WI38 (cell line): ENCODE measurements around the gene TOMM34.

Experiments used
- H3K4me3 ChIP-seq: 2 replicates; pipeline ENCODE4 v1.5.1; 2011; ENCODE audit warnings: low read depth, mild to moderate bottlenecking, control low read depth, low read length
- TF ChIP-seq, protein P1 (sequence below): IDR thresholded peaks from 2 replicates; pipeline ENCODE4 v1.5.1; 2012; ENCODE audit warnings: low read depth, mild to moderate bottlenecking, control low read depth, low read length

Gene TOMM34

DNA sequence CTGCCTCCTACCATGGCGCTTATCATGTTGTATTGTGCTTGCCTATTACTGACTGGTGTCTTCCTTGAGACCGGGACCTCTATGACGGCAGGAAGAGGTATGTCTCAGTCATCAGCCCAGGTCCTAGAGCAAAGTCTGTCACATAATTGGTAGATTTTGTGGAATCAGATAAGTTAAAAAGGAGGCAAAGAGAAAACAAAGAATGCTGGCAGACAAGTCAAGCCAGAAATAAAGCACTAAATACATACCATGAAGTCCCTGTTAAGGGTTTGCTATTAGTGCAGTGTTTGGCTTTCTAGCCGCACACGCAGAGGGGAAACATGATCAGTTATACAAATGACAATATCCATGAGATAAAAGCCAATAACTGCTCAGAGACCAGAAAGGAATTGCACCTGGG is 6.0 kb downstream of the TOMM34 start:
- TF ChIP-seq, protein P1, sequence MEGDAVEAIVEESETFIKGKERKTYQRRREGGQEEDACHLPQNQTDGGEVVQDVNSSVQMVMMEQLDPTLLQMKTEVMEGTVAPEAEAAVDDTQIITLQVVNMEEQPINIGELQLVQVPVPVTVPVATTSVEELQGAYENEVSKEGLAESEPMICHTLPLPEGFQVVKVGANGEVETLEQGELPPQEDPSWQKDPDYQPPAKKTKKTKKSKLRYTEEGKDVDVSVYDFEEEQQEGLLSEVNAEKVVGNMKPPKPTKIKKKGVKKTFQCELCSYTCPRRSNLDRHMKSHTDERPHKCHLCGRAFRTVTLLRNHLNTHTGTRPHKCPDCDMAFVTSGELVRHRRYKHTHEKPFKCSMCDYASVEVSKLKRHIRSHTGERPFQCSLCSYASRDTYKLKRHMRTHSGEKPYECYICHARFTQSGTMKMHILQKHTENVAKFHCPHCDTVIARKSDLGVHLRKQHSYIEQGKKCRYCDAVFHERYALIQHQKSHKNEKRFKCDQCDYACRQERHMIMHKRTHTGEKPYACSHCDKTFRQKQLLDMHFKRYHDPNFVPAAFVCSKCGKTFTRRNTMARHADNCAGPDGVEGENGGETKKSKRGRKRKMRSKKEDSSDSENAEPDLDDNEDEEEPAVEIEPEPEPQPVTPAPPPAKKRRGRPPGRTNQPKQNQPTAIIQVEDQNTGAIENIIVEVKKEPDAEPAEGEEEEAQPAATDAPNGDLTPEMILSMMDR, result no peak

DNA sequence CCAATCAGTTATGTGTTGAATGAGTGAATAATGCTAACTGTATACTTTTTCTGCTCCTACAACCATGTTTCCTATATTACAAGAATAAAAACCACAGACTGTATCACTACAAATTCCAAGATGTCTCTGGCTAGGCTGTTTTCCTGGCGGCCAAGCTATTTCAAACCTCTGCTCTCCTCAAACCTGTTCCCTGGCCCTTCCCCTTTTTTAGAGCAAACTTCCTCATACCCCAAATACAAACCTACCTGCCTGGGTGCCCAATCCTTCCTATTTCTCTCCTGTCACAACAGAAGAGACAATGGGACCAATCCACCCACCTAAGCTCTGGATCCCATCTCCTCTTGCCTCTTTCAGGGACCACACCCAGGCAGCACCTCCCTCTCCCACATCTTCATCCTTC is 7.5 kb downstream of the TOMM34 start:
- TF ChIP-seq, protein P1, result no peak
- H3K4me3 ChIP-seq, result no peak overlapping the region

More for the DNA sequence above, 6.0 kb downstream of the TOMM34 start:
- H3K4me3 ChIP-seq, result no peak overlapping the region

DNA sequence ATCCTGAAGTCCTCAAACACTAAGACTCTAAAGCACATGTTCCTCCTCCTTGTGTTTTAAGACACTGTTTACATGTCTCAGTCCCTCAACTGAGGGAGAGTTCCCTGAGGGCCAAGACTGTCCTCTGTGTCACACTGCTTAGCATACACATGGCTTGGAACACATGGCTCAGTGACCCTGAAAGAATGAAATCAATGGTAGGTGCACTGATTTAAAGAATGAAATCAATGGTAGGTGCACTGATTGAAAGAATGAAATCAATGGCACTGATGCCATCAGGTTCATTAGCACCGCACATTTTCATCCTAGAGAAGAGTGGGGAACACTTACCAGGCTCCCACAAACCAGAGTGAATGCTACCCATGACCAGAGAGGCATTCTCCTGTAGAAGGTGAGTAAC is 9.8 kb downstream of the TOMM34 start:
- no peak overlapping the region for H3K4me3 ChIP-seq
- TF ChIP-seq, protein P1, result no peak

DNA sequence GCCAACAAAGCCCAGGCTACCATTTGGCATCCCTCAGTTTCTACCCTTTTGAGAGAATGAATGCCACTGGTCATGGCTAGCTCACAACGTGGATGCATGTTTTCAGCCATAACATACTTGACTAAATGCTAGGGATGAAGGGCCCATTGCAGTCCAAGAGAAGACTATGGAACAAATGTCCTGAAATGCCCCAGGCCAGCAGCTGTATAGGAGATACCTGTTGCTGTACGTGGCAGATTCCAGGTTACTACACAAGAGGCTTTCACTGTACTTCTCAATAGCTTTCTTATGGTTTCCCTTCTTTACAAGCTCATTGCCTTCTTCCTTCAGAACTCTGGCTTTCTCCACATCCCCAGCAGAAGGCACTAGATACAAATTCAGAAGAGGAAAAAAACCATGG is 11.7 kb downstream of the TOMM34 start:
- TF ChIP-seq, protein P1, result no peak
- no peak overlapping the region for H3K4me3 ChIP-seq

DNA sequence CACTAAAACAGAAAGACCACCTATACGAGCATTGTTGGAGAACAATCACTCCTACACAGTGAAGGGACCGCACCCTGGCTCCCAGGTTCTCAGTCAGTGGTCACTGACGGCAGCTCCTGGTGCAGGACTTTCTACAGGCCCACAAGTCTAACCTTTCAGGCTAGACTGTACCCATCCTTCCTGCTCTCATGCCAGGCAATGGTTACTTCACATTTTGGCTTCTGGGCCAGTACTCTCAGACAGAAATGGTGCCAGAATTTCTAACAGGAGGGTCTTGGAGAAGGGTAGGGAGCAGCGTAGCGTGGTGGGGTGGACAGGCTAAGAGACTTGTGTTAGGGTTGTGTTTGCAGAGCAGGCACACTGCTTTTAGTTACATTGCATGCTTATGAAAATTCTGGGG is 12.1 kb downstream of the TOMM34 start:
- TF ChIP-seq, protein P1, result no peak
- no peak overlapping the region for H3K4me3 ChIP-seq

DNA sequence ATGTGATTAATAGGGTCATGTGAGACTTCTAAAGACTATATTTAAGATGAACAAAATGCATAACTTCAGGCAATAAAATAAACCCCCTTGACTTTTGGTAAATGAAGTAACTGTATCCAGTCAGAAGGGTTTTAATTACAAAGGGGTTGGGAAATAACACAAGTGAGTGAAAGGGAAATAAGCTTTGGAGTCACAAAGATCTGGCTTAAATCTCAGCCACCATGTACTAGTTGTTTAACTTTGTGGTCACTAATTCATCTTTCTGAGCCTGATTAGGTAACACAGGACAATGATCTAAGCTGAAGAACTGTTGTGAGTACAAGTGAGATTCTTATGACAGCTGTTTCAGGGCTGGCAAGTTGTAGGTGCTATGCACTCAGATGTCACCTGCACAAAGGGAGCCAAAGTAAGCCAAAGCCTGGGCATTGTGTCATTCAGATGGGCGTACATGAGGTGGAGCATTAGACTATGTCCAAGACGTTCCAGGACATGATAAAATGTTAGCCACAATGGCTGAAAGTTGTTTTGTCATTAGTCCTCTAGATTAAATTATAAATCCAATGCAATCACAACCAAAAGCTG is 13.8 kb downstream of the TOMM34 start:
- H3K4me3 ChIP-seq, result no peak overlapping the region
- TF ChIP-seq, protein P1, result no peak

DNA sequence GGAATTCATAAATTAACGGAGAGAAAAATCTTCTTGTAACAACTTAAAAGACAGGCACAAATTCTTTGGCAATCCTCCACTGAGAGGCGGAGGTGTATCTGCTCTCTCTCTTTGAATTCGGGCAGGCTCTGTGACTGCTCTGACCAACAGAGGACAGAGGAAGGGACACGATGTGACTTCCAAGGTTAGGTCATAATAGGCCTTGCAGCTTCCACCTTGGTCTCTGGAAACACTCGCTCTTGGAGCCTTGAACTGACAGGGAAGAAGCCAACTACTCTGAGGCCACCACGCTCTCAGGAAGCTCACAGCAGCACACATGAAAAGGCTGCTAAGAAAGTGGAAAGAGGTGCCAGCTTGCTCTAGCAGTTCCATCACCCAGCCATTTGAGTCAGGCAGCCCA is 14.9 kb downstream of the TOMM34 start:
- TF ChIP-seq, protein P1, result no peak
- no peak overlapping the region for H3K4me3 ChIP-seq
